ENCODE data around the gene GALNT2.

GALNT2 gene

DNA sequence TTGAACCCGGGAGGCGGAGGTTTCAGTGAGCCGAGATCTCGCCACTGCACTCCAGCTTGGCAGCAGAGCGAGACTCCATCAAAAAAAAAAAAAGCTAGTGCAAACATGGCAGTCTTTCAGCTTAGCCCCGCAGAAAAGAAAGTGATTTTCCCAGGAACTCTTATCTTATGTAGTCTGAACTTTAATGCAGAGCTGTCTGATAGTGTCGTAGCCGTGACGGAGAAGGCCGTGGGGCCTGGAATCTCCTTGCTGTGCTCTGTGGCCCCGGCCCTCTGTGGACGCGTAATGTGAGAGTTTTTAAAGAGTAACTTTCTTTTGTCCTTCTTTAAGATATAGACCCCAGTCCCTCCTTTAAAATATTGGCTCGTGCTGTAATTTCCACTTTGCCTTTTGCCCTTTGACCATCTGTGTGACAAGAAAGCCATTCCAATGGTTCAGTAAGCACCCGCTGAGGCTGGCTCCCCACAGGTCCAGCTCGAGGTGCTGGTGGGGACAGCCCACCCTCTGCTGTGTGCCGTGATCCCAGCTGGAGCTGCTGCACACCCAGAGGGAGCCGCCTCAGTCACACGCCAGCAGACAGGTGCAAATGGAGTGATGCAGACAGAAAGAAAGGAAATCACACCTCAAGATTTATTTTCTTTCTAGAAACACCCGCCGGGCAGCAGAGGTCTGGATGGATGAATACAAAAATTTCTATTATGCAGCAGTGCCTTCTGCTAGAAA lies 195.1 kb downstream of the GALNT2 start:
- no peak for DNase-seq (ENCODE audit: low spot score)

DNA sequence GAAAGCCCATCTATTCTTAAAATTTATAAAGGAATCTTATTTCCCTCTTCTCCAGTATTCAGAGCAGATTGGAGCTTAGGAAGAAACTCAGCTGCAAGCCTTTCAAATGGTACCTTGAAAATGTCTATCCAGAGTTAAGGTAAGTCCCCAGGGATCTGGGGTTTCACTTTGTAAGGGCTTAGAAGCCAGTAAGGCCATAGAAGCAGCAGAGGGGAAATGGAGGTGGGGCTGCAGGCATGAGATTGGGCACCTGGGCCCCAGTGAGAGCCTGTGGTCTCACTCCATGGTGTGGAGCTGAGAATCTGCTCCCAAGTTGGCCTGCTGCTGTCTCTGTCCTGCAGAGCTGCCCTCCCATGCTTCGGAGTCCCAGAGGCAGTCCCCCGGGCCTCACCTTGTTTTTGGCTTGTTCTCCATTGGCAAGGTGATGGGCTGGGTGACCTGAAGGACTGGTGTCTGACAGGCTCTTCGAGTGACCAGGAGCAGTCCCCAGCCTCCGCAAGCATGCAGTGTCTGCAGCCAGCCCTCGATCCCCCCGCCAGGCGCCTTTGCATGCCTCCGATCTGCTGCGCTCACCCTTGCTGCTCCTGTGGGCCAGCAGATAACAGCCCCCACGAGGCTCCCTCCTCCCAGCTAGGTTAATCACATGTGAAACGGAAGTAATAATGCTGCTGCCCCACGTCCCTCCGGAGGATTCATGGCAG lies 196.0 kb downstream of the GALNT2 start:
- no peak for DNase-seq (ENCODE audit: low spot score)

DNA sequence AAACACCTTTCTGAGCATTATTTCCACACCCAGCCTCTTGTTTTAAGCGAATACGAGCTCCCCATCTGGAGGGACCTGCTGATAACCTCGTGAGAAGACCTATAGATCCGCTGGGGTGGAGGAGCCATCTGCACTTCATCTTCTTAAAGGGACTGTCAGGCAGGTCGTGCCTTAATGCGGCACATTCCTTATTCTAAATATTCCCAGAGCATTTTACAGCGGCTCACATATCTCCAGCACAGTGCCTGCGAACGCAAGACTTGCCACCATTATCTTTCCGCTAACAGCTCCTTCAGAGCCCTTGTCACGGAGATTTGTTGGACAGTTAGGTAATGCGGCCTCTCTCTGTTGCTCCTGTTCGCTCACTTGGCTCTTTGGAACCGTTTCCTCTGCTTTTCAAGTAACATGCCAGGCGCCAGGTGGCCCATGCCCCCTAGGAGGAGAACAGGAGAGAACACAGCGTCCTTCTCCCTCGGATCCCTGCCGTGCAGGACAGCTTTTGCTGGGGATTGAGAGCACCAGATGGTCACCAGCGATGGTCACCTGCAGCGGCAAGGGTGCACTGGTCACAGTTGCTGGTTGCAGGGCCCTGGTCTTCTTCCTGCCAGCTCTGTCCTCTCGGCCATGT lies 196.6 kb downstream of the GALNT2 start:
- DNase-seq (ENCODE audit: low spot score) = no peak

DNA sequence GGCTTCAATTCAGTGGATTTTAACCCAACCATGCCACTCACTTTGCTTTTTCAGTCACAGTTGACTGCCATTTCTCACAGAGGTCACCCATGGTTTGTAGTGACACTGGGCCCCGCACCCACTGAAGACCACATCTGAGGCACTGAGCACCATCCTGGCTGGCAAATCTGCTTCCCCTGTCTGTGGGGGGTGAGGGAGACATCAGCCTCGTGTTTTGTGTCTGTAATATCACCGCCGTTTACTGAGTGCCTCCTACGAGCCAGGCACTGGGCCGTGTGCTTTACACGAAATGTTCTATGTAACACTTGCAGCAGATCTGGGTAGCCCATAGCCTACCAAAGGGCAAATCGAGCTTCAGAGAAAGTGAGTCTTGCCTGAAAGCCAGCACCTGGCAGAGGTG lies 197.3 kb downstream of the GALNT2 start:
- DNase-seq (ENCODE audit: low spot score) = no peak

DNA sequence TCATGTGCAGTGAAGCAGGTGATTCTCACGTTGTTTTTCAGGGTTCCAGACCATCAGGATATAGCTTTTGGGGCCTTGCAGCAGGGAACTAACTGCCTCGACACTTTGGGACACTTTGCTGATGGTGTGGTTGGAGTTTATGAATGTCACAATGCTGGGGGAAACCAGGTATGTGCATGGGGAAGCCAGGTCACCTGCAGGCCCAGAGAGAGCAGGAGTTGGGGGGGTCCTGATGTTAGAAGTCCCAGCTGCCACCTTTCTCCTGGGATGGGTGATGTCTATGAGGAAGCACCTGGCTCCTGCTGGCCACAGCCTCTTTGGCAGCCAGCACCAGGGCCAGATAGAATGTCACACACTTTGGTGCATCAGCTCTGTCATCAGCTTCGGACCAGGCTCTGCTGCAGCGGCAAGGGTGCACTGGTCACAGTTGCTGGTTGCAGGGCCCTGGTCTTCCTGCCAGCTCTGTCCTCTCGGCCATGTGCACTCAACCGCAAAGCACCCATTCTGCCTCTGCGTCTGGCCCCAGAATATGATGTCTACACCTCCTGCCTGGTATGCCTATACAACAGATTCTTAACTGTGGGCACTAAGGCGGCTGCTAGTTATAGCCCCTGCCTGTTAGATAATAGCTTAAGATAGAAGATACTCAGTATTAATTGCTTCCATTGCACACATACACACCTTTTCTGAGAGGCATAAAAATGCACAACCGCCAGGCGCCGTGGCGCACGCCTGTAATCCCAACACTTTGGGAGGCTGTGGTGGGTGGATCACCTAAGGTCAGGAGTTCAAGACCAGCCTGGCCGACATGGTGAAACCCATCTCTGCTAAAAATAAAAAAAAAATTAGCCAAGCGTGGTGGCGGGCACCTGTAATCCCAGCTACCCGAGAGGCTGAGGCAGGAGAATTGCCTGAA lies 198.4 kb downstream of the GALNT2 start:
- DNase-seq (ENCODE audit: low spot score) = no peak

DNA sequence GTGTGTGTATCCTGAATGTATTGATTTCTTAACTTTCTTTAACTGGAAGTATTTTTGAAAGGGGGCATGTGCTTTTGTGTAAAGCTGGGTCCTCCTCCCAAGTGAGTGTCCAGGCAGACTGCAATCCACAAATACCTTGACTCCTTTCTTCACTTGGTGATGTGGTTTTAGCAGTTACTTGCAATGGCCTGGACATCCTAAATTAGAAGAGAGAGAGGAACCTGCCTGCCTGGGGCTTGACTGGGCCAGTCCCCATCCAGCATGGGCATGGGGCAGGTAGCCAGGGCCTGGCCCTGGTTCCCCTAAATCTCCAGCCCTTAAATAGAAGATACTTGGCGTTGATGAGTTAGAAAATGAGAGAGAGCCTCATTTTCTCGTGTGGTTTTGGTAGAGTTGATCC lies 199.4 kb downstream of the GALNT2 start:
- DNase-seq (ENCODE audit: low spot score) = no peak

DNA sequence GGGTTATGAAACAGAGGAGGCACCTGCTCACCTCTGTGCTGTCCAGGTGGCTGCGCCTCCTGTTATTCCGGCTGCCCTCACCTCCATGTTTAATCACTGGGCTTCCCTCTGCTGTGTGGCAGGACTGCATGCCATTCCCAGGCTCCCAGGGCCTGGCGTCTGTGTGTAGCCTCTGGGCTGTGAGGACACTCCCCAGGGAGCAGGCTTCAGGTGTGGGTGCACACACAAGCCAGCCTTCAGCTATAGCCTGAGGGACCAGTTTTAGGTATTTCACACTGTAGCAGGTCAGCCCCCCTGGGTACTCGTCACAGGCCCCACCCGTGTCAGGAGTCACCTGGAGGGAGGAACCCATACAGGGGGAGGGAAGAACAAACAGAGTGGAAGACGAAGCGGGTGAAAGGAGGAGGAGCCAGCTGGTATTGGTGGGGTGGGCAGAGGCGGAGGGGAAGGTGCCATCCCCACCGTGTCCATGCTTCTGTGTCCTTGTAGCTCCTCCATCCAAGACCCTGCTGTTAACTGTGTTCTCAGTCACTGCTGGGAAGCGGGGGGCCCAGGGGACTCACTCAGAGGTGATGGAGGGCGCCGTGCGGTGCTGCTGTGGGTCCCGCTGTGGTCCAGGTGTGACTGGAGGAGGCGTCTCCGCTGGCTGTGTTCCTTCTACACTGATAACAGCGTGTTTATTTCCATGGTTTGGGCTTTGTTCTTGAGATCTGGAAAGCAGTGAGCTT lies 200.5 kb downstream of the GALNT2 start:
- DNase-seq (ENCODE audit: low spot score) = no peak

DNA sequence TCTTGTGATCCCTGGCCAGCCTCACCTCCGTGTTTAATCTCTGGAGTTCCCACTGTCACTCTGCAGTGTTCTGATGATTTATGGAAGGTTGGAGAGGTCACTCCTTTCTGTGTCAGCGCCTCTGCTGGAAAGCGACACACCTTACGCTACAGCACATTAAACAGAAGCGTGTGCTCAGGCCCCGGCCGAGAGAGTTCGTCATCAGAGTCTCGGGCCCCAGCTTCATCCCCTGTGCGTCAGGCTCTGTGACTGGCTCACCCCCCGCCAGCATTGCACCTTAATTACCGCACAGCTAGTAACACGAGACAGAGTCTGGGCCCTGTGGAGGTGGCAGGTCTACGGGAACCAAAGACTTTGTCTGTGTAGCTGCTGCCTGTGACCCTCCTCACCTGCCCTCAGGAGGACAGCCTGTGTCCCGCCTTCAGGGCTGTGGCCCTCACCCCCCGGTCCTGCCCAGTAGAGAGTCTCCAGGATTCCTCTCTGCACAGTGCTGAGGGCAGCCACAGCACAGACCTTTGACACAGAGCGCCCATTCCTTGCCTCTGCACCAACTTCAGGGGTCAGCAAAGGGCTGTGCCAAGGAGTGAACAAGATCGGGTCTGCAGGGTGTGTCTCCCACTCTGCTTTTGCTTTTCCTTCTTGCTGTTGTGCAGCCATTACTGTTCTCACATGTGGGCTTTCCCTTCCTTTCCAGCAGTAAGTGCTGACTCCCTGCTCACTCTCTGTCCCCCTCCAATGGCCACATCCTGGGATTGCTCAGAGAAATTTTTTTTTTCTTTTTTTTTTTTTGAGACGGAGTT lies 201.5 kb downstream of the GALNT2 start:
- peak; percentile 85 for DNase-seq (ENCODE audit: low spot score)

DNA sequence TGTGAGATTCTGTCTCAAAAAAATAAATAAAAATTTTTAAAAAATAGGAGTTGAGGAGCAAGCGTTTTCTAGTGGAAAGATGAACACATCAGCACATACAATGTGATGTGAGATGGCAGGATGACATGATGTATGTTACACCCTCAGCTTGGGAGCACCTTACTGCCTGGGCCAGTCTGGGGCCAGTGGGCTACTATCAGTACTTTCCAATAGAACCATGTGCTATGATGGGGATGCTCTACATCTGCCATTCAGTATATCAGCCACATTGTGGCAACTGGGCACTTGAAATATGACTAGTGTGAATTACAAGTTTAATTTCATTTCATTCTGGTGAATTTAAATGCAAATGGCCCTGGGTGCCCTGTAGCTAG lies 203.1 kb downstream of the GALNT2 start:
- no peak for DNase-seq (ENCODE audit: low spot score)

DNA sequence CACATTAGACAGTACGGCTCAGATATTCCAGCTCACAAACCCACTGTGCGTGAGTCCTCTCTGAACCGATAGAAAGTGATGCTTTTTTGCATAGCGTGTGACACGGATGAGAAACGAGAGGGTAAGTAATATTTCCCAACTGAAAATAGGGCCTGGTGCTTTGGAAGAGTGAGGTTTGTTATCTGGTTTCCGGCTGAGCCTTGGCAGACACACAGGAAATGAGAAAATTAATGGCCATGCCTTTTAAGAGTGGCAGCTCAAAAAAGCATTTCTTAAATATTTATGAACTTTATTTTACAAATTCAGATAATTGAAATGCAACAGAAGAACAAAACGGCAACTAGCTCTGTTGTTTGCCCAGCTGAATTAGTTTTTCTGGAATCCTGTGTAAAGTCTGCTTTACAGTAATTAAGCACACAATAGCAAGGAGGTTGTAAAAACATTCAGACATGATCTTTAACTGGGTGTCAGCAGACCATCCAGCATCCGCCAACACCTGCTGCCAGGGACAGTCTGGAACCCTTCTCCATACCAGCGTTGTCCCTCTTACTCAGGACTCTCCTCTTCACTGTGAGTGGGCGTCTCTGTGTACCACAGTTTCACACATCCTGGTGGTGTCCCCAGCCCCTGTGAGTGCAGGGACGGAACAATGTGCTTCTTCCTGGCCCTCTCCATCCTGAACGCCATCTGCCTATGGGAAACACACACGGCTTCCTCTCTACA lies 203.7 kb downstream of the GALNT2 start:
- DNase-seq (ENCODE audit: low spot score) = no peak

DNA sequence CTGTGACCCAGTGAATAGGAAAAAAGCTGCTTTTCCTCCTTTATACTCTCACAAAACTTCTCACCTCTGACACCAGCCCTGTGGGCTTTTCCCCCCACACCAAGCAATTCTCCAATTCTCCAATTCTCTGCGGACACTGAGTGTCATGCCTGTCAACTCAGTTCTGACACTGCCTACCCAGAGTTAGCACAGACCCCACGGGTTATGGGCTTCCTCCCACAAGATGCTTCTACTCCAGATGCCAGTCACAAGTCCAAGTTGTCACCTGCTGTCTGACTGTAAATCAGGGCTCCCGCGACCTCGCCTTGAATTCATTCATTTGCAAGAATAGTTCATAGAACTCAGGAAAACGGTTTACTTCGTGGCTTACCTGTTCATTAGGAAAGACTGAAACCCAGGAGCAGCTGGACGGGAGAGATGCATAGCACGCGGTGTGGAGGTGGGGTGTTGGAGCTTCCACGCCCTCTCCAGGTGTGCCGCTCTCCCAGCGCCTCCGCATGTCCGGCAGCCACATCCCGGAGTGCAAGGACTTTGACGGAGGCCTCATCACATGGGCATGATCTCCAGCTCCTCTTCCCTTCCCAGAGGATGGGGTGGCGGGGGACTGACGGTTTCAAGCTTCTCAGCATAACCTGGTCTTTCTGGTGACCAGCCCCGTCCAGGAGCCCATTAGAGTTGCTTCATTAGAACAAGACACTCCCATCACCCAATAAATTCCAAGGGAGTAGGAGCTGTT lies 204.4 kb downstream of the GALNT2 start:
- no peak for DNase-seq (ENCODE audit: low spot score)

DNA sequence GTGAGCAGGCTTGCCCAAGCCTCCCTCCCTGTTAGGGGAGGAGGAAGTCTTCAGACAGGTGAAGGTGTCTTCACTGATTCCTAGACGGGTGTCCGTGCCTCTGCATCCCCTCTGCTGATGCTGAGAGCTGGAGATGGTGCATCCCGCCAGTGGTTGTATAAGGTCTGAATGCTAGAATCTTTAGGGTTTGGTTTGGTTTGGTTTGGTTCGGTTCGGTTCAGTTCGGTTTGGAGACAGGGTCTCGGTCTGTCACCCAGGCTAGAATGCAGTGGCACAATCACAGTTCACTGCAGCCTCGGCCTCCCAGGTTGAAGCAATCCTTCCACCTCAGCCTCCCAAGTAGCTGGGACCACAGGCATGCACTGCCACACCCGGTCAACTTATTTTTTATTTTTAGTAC lies 205.5 kb downstream of the GALNT2 start:
- DNase-seq (ENCODE audit: low spot score) = no peak

DNA sequence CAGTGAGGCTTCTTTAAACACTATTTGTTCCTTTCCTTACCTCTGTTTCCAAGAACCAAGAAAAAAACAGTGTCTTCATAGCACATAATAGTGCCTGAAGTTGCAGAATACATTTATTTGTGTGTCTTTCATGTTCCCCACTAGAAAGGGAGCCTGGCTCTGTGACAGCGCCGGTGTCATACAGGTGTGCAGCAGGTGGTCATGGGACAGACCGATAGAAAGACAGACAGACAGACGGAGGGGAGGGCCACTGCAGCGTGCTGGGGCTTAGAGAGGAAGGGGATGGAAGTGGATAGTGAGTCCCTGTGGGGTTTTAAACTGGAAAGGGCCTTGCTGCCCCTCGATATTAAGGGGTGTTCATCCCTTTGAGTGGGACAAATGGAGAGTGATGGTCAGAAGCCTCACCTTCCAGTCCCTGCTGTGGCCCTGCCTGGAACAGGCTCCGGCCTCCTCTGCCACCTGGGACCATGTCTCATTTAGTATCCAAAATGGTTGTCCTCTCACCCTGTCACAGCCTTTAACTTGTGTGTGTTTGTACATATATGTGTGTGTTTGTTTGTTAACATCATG lies 206.2 kb downstream of the GALNT2 start:
- DNase-seq (ENCODE audit: low spot score) = no peak

DNA sequence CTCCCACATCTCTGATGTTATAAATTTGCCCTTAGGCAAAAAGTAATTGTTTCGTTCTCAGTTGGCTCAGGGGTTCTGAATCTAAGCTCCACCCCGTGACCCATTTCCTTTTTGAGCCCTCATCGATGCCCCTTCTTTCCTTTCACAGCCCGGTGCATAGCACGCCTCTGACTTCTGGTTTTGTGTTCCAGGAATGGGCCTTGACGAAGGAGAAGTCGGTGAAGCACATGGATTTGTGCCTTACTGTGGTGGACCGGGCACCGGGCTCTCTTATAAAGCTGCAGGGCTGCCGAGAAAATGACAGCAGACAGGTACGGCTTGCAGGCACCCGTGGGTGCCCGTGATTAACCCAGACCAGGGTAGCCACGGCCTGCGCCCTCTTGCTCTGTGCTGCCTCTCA lies 207.2 kb downstream of the GALNT2 start:
- DNase-seq (ENCODE audit: low spot score) = no peak

DNA sequence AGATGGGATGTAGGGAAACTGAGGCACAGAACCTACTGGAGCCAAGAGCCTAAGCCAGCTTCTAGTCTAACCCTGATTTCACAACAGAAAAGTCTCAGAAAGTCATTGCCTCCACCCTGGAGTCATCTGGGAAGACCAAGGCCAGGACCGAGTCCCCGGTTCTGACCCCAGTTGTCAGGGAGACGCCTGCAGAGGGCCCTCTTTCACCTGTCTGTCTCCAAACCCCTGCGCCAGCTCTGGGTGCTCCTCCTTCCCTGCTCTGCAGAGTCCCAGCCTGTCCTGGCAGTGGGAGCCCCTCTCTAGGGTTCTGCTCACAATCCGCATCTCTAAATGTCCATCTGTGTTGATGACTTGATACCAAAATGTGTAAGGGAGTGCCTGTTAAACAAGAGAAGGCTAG lies 209.4 kb downstream of the GALNT2 start:
- no peak for DNase-seq (ENCODE audit: low spot score)

DNA sequence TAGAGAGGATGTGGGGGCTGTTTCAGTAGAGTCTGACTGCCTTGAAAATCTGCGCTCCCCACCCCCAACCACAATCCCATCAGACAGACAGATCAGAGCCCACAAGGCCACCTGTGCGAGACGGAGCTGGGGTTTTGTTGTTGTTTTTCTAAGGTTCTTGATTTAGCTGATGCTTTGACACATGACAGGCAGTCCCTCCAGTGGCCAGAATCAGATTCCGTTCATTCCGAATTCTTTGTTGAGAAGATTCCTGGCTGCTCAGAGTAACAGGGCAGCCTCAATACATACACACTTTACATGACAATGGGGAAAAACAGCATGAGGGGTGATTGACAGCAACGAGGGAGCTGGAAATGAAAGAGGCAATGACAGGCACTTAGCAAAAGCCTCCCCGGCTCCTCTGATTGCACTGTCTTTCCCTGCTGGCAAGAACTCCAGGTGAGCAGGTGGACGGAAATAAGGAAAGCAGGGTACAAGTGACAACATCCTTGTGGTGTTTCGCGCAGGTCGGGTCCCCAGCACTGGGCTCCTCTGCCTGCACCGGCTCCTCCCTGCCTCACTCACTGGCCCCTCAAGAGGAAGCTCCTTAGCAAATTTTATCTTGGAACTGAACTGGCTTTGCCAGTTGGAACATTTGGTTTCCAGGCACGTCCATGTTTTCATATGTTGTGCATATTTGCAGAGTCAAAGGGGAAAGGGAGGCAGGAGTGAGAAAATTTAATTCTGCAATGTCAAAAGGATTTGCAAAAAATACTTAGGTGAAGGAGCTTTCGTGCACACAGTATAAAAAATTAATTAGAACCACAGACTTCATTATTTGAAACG lies 210.4 kb downstream of the GALNT2 start:
- DNase-seq (ENCODE audit: low spot score) = no peak

DNA sequence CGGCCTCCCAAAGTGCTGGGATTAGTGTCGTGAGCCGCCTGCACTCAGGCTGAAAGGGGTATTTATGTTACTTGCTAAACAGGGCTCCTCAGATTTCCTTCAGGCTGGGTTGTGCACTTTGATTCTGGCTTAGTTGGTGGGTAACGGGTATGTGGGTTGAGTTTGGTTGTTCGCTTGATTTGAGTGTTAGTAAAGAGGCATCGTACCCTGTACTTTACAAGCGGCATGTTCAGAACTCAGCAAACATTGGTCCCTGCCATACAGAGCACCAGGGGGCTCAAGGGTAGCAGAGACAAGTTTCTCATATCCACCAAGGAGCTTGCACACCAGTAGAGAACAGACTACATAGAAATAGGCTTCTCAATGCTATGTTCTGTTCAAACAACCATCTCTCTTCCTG lies 211.3 kb downstream of the GALNT2 start:
- no peak for DNase-seq (ENCODE audit: low spot score)

DNA sequence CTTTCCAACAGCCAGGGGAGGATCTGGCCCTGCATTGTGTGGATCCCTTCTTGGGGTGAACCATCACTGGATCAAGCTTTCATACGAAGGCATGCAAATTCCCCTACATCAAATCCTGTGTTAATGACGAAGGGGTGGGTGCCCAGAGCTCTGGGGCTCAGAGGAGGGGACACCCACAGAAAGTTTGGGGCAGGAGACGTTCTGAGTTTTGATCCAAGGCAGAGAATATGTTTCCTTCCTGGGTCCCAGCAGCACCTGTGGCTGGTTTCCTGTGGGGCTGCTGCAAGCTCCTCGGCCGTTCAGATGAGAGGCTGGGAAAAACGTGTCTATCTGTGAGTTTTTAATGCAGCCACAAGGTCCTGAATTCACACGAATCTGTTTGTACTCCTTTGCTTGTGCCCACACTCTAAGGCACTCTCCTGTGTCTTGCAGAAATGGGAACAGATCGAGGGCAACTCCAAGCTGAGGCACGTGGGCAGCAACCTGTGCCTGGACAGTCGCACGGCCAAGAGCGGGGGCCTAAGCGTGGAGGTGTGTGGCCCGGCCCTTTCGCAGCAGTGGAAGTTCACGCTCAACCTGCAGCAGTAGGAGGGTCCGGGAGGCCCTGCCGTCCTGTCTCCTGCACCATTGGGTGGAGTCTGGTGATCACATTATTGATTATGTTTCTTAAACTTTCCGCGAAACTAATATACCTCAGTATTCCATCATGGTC lies 212.0 kb downstream of the GALNT2 start:
- no peak for DNase-seq (ENCODE audit: low spot score)
